ENCODE data around the gene YBEY.

The YBEY gene

DNA sequence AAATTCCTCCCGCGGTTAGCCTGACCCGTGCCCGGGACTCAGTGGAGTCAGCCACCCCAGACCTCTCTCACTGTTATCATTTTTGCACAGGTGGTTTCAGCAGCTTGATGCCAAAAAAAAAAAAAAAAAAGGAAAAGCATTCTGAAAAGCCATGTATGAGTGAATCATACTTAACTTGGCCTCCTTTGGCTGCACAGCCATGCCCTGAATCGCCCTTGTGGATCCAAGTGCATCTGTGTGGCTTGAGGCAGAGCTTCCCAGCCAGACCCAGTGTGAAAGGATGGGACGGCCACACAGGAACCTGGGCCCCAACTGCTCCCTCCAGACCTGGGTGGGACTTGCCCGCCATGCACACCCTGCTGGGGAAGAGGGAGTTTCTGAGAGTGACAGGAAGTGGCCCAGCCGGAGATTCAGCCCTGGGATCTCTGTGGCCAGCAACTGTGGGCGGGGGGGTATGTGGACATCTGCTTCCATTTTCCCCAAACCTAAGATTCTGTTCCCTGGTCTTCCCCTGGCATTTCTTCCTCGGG lies 8.6 kb downstream of the YBEY start:
- TF ChIP-seq ZNF555 (tag by site-specific recombination; conservative IDR thresholded peaks at IDR 0.05) (no peak), SETDB1 (IDR thresholded peaks at IDR 0.05; ENCODE audit: insufficient read length, low read length) (no peak), ZNF704 (tag by site-specific recombination; IDR thresholded peaks at IDR 0.05) (no peak), ZNF701 (tag by site-specific recombination; IDR thresholded peaks at IDR 0.05) (no peak), ZNF837 (tag by site-specific recombination; IDR thresholded peaks at IDR 0.05) (no peak), ZNF214 (tag by site-specific recombination; IDR thresholded peaks at IDR 0.05; ENCODE audit: borderline replicate concordance) (no peak)
- TF ChIP-seq, protein P1, sequence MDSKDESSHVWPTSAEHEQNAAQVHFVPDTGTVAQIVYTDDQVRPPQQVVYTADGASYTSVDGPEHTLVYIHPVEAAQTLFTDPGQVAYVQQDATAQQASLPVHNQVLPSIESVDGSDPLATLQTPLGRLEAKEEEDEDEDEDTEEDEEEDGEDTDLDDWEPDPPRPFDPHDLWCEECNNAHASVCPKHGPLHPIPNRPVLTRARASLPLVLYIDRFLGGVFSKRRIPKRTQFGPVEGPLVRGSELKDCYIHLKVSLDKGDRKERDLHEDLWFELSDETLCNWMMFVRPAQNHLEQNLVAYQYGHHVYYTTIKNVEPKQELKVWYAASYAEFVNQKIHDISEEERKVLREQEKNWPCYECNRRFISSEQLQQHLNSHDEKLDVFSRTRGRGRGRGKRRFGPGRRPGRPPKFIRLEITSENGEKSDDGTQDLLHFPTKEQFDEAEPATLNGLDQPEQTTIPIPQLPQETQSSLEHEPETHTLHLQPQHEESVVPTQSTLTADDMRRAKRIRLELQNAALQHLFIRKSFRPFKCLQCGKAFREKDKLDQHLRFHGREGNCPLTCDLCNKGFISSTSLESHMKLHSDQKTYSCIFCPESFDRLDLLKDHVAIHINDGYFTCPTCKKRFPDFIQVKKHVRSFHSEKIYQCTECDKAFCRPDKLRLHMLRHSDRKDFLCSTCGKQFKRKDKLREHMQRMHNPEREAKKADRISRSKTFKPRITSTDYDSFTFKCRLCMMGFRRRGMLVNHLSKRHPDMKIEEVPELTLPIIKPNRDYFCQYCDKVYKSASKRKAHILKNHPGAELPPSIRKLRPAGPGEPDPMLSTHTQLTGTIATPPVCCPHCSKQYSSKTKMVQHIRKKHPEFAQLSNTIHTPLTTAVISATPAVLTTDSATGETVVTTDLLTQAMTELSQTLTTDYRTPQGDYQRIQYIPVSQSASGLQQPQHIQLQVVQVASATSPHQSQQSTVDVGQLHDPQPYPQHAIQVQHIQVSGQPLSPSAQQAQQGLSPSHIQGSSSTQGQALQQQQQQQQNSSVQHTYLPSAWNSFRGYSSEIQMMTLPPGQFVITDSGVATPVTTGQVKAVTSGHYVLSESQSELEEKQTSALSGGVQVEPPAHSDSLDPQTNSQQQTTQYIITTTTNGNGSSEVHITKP (tag by site-specific recombination; IDR thresholded peaks at IDR 0.05): no peak
- TF ChIP-seq, protein P2, sequence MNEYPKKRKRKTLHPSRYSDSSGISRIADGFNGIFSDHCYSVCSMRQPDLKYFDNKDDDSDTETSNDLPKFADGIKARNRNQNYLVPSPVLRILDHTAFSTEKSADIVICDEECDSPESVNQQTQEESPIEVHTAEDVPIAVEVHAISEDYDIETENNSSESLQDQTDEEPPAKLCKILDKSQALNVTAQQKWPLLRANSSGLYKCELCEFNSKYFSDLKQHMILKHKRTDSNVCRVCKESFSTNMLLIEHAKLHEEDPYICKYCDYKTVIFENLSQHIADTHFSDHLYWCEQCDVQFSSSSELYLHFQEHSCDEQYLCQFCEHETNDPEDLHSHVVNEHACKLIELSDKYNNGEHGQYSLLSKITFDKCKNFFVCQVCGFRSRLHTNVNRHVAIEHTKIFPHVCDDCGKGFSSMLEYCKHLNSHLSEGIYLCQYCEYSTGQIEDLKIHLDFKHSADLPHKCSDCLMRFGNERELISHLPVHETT (tag by site-specific recombination; IDR thresholded peaks at IDR 0.05): no peak
- Histone ChIP-seq H3K4me3 (ENCODE audit: low read depth, low read length) (no peak overlapping the region), H3K36me3 (ENCODE audit: control insufficient read depth in 2 of 2, insufficient read depth in 1 of 2, low read length in 2 of 2) (peaks cover 12 to 23% of the 10 kb centered on the region in 2 experiments; a peak in 2 of 3 replicates), H3K27ac (ENCODE audit: extremely low read depth, low read depth, low read length) (no peak overlapping the region), H3K4me1 (ENCODE audit: control insufficient read depth, insufficient read depth, low read length) (no peaks in the 10 kb centered on the region; the same call in 1 of the 2 replicates), H3K9me3 (ENCODE audit: control insufficient read depth, insufficient read depth, low read depth, low read length) (no peaks in the 10 kb centered on the region)
- CTCF ChIA-PET: no interaction called here
- POLR2A ChIA-PET: interaction anchor here (1.4 kb wide), 1 partner anchor 11 kb away, joined by 7 read pairs; no protein-coding TSS in a partner anchor

GRCh38 chr21:46295177-46295770 lies 9.1 kb downstream of the YBEY start:
- no peaks in the 10 kb centered on the region; the same call in 1 of the 2 replicates for H3K4me1 ChIP-seq (ENCODE audit: control insufficient read depth, insufficient read depth, low read length)
- no peak overlapping the region for H3K4me3 ChIP-seq (ENCODE audit: low read depth, low read length)
- H3K27ac ChIP-seq (ENCODE audit: extremely low read depth, low read depth, low read length): no peak overlapping the region
- peaks cover 17 to 24% of the 10 kb centered on the region in 2 experiments; a peak in 2 of 3 replicates for H3K36me3 ChIP-seq (ENCODE audit: control insufficient read depth in 2 of 2, insufficient read depth in 1 of 2, low read length in 2 of 2)
- POLR2A ChIA-PET: interaction anchor here (0.6 to 1.4 kb wide), 3 partner anchors 9 to 21 kb away, joined by 3 to 7 read pairs (median 3); no protein-coding TSS in a partner anchor
- H3K9me3 ChIP-seq (ENCODE audit: control insufficient read depth, insufficient read depth, low read depth, low read length): no peaks in the 10 kb centered on the region
- CTCF ChIA-PET: interaction anchor here (0.6 kb wide), 1 partner anchor 153 kb away, joined by 3 read pairs; no protein-coding TSS in a partner anchor
- 0 out of 2 replicates have a peak, but pooled peaks have one; percentile 32 for TF ChIP-seq ZNF843 (tag by site-specific recombination; IDR thresholded peaks at IDR 0.05)
- TF ChIP-seq ZFHX2 (tag by site-specific recombination; conservative IDR thresholded peaks at IDR 0.05): peak; percentile 78
- peak; percentile 89 for TF ChIP-seq ZNF341 (tag by site-specific recombination; IDR thresholded peaks at IDR 0.05; ENCODE audit: low read depth)
- no peak for TF ChIP-seq ZNF548 (tag by site-specific recombination; IDR thresholded peaks at IDR 0.05)
- no peak for TF ChIP-seq KLF8 (tag by site-specific recombination; IDR thresholded peaks at IDR 0.05)
- TF ChIP-seq, protein P3, sequence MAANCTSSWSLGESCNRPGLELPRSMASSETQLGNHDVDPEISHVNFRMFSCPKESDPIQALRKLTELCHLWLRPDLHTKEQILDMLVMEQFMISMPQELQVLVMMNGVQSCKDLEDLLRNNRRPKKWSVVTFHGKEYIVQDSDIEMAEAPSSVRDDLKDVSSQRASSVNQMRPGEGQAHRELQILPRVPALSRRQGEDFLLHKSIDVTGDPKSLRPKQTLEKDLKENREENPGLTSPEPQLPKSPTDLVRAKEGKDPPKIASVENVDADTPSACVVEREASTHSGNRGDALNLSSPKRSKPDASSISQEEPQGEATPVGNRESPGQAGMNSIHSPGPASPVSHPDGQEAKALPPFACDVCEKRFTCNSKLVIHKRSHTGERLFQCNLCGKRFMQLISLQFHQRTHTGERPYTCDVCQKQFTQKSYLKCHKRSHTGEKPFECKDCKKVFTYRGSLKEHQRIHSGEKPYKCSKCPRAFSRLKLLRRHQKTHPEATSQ (tag by site-specific recombination; IDR thresholded peaks at IDR 0.05): 0 out of 2 replicates have a peak, but pooled peaks have one; percentile 12
- TF ChIP-seq SP2 (tag by site-specific recombination; IDR thresholded peaks at IDR 0.05): 0 out of 2 replicates have a peak, but pooled peaks have one; percentile 20
- TF ChIP-seq ZNF623 (tag by site-specific recombination; IDR thresholded peaks at IDR 0.05): 0 out of 2 replicates have a peak, but pooled peaks have one; percentile 13
- TF ChIP-seq, protein P4, sequence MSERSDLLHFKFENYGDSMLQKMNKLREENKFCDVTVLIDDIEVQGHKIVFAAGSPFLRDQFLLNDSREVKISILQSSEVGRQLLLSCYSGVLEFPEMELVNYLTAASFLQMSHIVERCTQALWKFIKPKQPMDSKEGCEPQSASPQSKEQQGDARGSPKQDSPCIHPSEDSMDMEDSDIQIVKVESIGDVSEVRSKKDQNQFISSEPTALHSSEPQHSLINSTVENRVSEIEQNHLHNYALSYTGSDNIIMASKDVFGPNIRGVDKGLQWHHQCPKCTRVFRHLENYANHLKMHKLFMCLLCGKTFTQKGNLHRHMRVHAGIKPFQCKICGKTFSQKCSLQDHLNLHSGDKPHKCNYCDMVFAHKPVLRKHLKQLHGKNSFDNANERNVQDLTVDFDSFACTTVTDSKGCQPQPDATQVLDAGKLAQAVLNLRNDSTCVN (tag by site-specific recombination; optimal IDR thresholded peaks at IDR 0.05): peak; percentile 9
- peak; percentile 68 for TF ChIP-seq GLIS1 (tag by site-specific recombination; IDR thresholded peaks at IDR 0.05)
- TF ChIP-seq TRIM28 (IDR thresholded peaks at IDR 0.05; ENCODE audit: borderline replicate concordance, low read length): no peak
- TF ChIP-seq ZNF394 (tag by site-specific recombination; IDR thresholded peaks at IDR 0.05; ENCODE audit: borderline replicate concordance): no peak
- TF ChIP-seq, protein P5, sequence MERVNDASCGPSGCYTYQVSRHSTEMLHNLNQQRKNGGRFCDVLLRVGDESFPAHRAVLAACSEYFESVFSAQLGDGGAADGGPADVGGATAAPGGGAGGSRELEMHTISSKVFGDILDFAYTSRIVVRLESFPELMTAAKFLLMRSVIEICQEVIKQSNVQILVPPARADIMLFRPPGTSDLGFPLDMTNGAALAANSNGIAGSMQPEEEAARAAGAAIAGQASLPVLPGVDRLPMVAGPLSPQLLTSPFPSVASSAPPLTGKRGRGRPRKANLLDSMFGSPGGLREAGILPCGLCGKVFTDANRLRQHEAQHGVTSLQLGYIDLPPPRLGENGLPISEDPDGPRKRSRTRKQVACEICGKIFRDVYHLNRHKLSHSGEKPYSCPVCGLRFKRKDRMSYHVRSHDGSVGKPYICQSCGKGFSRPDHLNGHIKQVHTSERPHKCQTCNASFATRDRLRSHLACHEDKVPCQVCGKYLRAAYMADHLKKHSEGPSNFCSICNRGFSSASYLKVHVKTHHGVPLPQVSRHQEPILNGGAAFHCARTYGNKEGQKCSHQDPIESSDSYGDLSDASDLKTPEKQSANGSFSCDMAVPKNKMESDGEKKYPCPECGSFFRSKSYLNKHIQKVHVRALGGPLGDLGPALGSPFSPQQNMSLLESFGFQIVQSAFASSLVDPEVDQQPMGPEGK (tag by site-specific recombination; IDR thresholded peaks at IDR 0.05): peak; percentile 31; the same call in 1 of the 2 replicates
- TF ChIP-seq YY1 (tag by site-specific recombination; IDR thresholded peaks at IDR 0.05): no peak
- TF ChIP-seq GLIS2 (tag by site-specific recombination; IDR thresholded peaks at IDR 0.05): peak; percentile 60
